Sciatic nerve (tissue), 2 donors: Measurements from ENCODE around the gene FKTN. TPM values are rescaled to one million over a fixed set of nuclear protein-coding genes. Genes with fewer than 3 reads are reported as not detected.

ENCODE experiments used
- ATAC-seq: fragments of 200-7000 bp; cut with Tn5 transposase; one replicate; pipeline ENCODE4 v1.9.1; 2020; ENCODE audit warnings: mild to moderate bottlenecking, moderate library complexity
- DNase-seq: peaks from one replicate; pipeline ENCODE4 v3.0.0-alpha.2; 2020; ENCODE audit warnings: low spot score
- intact Hi-C: fragments of 100-400 bp; cut with DNase I; formaldehyde crosslinking; loops from one replicate; pipeline ENCODE4 v1.14.2; 2022
- total RNA-seq: library from RNA; stranded (reverse); fragmentation: NEBNext Ultra II Directional; extraction: Animal tissue kit (Norgen Biotek cat#: 25700); gene quantifications from one replicate; pipeline ENCODE4 v1.2.1, GENCODE V29; 2021
- donor health status: DM: no; HTN: no; CAD: no.
- donor health status: DM: no; HTN: no; CAD: no.

FKTN gene
- total RNA-seq, 1 donor from 2014 or later = 22.1 TPM

GRCh38 chr9:105670775-105671174, 112.8 kb downstream of the FKTN start:
- DNase-seq (no peak), ATAC-seq (no peak)
- intact Hi-C loops = no loop called here

- intact Hi-C loops = no loop called here
- ATAC-seq (no peak), DNase-seq (no peak)
Observed at GRCh38 chr9:105672711-105673234, 114.8 kb downstream of the FKTN start.

GRCh38 chr9:105673850-105674387, 116.0 kb downstream of the FKTN start:
- ATAC-seq (no peak), DNase-seq (no peak)
- intact Hi-C loops = no loop called here

GRCh38 chr9:105676351-105676923, 118.5 kb downstream of the FKTN start:
- intact Hi-C loops = no loop called here
- DNase-seq (no peak), ATAC-seq (no peak)

GRCh38 chr9:105678163-105678562, 120.2 kb downstream of the FKTN start:
- no peak for DNase-seq
- intact Hi-C loops = no loop called here
- no peak for ATAC-seq

GRCh38 chr9:105678781-105679180, 120.8 kb downstream of the FKTN start:
- intact Hi-C loops = no loop called here
- ATAC-seq = no peak
- no peak for DNase-seq

GRCh38 chr9:105679257-105680022, 121.5 kb downstream of the FKTN start:
- no peak for ATAC-seq
- intact Hi-C loops = no loop called here
- DNase-seq = no peak

- intact Hi-C loops = no loop called here
- DNase-seq (no peak), ATAC-seq (no peak)
Observed at GRCh38 chr9:105681313-105681712, 123.4 kb downstream of the FKTN start.

- DNase-seq = no peak
- ATAC-seq = no peak
- intact Hi-C loops = no loop called here
Observed at GRCh38 chr9:105681724-105682123, 123.8 kb downstream of the FKTN start.

- intact Hi-C loops = no loop called here
- ATAC-seq (no peak), DNase-seq (no peak)
Observed at GRCh38 chr9:105683688-105684275, 125.9 kb downstream of the FKTN start.

- ATAC-seq (no peak), DNase-seq (no peak)
- intact Hi-C loops = no loop called here
Observed at GRCh38 chr9:105686936-105687335, 129.0 kb downstream of the FKTN start.

Other genes starting within 250 kb of the FKTN start
- gene FSD1L, start 110.1 kb upstream of the FKTN start, total RNA-seq = 14.0 TPM
- gene TAL2, start 104.3 kb downstream of the FKTN start, total RNA-seq = not detected
- 9.5 TPM for gene TMEM38B, start 136.4 kb downstream of the FKTN start, total RNA-seq